K562 (cell line): ENCODE results near the gene TRIM34.

ENCODE experiments used
- ATF3 ChIP-seq, 2 experiments: fragments of 450-650 bp in 1 of 2; sonication (generic) in 1 of 2; formaldehyde crosslinking in 1 of 2; IDR thresholded peaks in 1 of 2; conservative IDR thresholded peaks in 1 of 2; 2 replicates each; pipeline versions ENCODE4 v1.6.1 to v1.8.1; 2016 to 2023; ENCODE audit warnings: mild to moderate bottlenecking in 2 of 2, moderate library complexity in 2 of 2, inconsistent platforms in 1 of 2, missing genetic modification reagents in 1 of 2
- ATF7 ChIP-seq: fragments of 450-650 bp; IDR thresholded peaks from 2 replicates; pipeline ENCODE4 v1.7.1; 2014; ENCODE audit warnings: mild to moderate bottlenecking, moderate library complexity
- POLR2AphosphoS5 ChIP-seq: IDR thresholded peaks from 2 replicates; pipeline ENCODE4 v1.6.1; 2011; ENCODE audit warnings: mild to moderate bottlenecking, low read depth, low read length, moderate library complexity; ENCODE audit not compliant: control insufficient read depth, insufficient read depth
- RAD21 ChIP-seq, 2 experiments: fragments of 250-450 bp in 1 of 2; fragments of 450-650 bp in 1 of 2; sonication (Bioruptor Pico) in 1 of 2; formaldehyde crosslinking in 1 of 2; IDR thresholded peaks in 1 of 2; conservative IDR thresholded peaks in 1 of 2; 2 replicates each; pipeline versions ENCODE4 v1.4.0 to v1.8.0; 2020 to 2022; ENCODE audit warnings: mild to moderate bottlenecking in 2 of 2, moderate library complexity in 1 of 2
- SMAD4 ChIP-seq: fragments of 250-450 bp; sonication (Bioruptor Pico); conservative IDR thresholded peaks from 2 replicates; pipeline ENCODE4 v1.8.0; 2021; ENCODE audit warnings: inconsistent platforms, mild to moderate bottlenecking, moderate library complexity
- U2AF2 ChIP-seq: fragments of 200-400 bp; formaldehyde crosslinking; optimal IDR thresholded peaks from 2 replicates; pipeline ENCODE3; 2017; ENCODE audit warnings: low read depth, mild to moderate bottlenecking, low read length
- ZBTB49 ChIP-seq: sonication (generic); formaldehyde crosslinking; IDR thresholded peaks from 2 replicates; pipeline ENCODE4 v1.8.0; 2022; ENCODE audit warnings: missing genetic modification reagents, mild to moderate bottlenecking, borderline replicate concordance
- ZNF311 ChIP-seq: fragments of 250-450 bp; sonication (Bioruptor Pico); IDR thresholded peaks from 2 replicates; pipeline ENCODE4 v1.4.0; 2020; ENCODE audit warnings: mild to moderate bottlenecking, moderate library complexity
- ZNF644 ChIP-seq: fragments of 200-800 bp; sonication (Bioruptor generic); IDR thresholded peaks from 2 replicates; pipeline ENCODE4 v1.6.1; 2016; ENCODE audit warnings: low read depth, missing genetic modification characterization, missing compliant biosample characterization
- TF ChIP-seq, protein P1 (sequence below), 3 experiments: IDR thresholded peaks in 2 of 3; conservative IDR thresholded peaks in 1 of 3; 2 replicates each; pipeline ENCODE4 v1.5.1; 2011 to 2012; ENCODE audit warnings: low read length in 3 of 3, mild to moderate bottlenecking in 3 of 3, control low read depth in 2 of 3, improper control_type of control experiment in 1 of 3, inconsistent platforms in 1 of 3, low read depth in 1 of 3, mixed read lengths in 1 of 3, moderate library complexity in 1 of 3; ENCODE audit not compliant: insufficient read depth in 2 of 3
- TF ChIP-seq, protein P2 (sequence below): sonication (generic); formaldehyde crosslinking; IDR thresholded peaks from 2 replicates; pipeline ENCODE4 v1.8.1; 2023; ENCODE audit warnings: mild to moderate bottlenecking, missing genetic modification reagents

GRCh38 chr11:5581014-5581413 is 43.8 kb upstream of the TRIM34 start:
- TF ChIP-seq, protein P1, sequence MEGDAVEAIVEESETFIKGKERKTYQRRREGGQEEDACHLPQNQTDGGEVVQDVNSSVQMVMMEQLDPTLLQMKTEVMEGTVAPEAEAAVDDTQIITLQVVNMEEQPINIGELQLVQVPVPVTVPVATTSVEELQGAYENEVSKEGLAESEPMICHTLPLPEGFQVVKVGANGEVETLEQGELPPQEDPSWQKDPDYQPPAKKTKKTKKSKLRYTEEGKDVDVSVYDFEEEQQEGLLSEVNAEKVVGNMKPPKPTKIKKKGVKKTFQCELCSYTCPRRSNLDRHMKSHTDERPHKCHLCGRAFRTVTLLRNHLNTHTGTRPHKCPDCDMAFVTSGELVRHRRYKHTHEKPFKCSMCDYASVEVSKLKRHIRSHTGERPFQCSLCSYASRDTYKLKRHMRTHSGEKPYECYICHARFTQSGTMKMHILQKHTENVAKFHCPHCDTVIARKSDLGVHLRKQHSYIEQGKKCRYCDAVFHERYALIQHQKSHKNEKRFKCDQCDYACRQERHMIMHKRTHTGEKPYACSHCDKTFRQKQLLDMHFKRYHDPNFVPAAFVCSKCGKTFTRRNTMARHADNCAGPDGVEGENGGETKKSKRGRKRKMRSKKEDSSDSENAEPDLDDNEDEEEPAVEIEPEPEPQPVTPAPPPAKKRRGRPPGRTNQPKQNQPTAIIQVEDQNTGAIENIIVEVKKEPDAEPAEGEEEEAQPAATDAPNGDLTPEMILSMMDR (IDR thresholded peaks at IDR 0.05 in 2 of 3, conservative IDR thresholded peaks at IDR 0.05 in 1 of 3; ENCODE audit: insufficient read depth in 2 of 3, low read depth in 1 of 3, low read length in 3 of 3), result no peak
- TF ChIP-seq ATF7 (no peak), ZBTB49 (CRISPR knock-in tag) (no peak), ZNF311 (CRISPR knock-in tag) (no peak), SMAD4 (CRISPR knock-in tag) (no peak), RAD21 (CRISPR knock-in tag; conservative IDR thresholded peaks at IDR 0.05 in 1 of 2, IDR thresholded peaks at IDR 0.05 in 1 of 2) (no peak), POLR2AphosphoS5 (no peak), ATF3 (IDR thresholded peaks at IDR 0.05) (no peak), ATF3 (CRISPR knock-in tag; conservative IDR thresholded peaks at IDR 0.05) (no peak), ZNF644 (tag) (no peak), U2AF2 (no peak)
- TF ChIP-seq, protein P2, sequence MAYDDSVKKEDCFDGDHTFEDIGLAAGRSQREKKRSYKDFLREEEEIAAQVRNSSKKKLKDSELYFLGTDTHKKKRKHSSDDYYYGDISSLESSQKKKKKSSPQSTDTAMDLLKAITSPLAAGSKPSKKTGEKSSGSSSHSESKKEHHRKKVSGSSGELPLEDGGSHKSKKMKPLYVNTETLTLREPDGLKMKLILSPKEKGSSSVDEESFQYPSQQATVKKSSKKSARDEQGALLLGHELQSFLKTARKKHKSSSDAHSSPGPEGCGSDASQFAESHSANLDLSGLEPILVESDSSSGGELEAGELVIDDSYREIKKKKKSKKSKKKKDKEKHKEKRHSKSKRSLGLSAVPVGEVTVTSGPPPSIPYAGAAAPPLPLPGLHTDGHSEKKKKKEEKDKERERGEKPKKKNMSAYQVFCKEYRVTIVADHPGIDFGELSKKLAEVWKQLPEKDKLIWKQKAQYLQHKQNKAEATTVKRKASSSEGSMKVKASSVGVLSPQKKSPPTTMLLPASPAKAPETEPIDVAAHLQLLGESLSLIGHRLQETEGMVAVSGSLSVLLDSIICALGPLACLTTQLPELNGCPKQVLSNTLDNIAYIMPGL (CRISPR knock-in tag), result no peak
